Measurements from ENCODE around the gene CLDN6. TPM values are rescaled to one million over a fixed set of nuclear protein-coding genes. Genes with fewer than 3 reads are reported as not detected.
A peak's percentile ranks its signal among the peaks of the same experiment; 100 is the strongest.

The CLDN6 gene
- total and polyA plus RNA-seq, 2 of the 13 experiments (the other 11 are each of a cell fraction or from before 2014, with no cell fraction given): 5.9 to 7.6 TPM

DNA sequence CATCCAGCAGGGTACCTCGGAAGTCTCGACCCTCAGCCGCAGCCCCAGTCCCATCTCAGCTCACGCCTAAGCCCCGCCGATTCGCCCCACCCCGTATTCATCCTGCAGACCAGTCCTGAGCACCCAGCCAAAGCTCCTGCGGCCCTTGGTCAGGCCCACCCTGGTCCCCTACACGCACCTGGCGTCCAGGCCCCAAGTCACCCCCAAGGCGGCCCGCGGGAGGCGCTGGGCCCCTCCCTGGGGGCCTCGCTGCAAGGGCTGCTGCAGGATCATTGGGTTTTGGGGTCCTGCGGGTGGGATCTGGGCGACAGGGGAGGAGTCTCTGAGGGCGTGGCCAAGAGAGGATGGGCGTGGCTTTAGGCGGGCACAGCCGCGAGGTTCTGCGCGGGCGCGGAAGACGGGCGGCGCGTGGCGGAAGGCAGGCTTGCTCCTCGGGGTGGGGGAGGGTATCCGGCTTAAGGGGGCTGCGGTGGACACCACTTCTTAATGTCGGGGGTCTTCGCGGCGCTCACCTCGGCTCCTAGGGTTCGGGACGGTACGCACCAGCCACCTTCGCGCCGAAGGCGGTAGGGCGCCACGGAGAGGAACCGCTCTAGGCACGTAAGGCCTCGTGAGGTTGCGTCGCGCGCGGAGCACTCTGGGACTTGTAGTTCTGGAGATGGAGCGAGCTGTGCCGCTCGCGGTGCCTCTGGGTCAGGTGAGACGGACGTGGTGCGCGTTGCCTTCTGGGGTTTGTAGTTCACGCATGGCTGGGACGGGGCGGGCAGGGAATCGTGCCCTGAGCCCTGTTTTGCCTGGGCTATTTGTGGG is 5.9 kb upstream of the CLDN6 start, which contains the start of the genes HCFC1R1 and THOC6:
Gene HCFC1R1, minus strand, starts transcription at position 274 of the 810 bp plus-strand sequence. Its CDS starts 1 bp downstream, at position 273.
Gene THOC6, plus strand, starts transcription at position 367 of the 810 bp plus-strand sequence. Its CDS starts 292 bp downstream, at position 659.
- intact Hi-C loops (cut with micrococcal nuclease; ENCODE audit: unreplicated experiment): loop anchor here (1.0 kb wide), 1 partner anchor 20 kb away; no protein-coding TSS in a partner anchor
- POLR2A ChIA-PET: interaction anchor here (0.9 to 18.8 kb wide), 17 partner anchors 8 to 272 kb away, joined by 3 to 750 read pairs (median 4); partner anchors contain the start of genes CLDN9, IL32, KREMEN2 and PKMYT1
- peak; percentile 90; the same call in 1 of the 2 replicates for TF ChIP-seq FIP1L1 (IDR thresholded peaks at IDR 0.05; ENCODE audit: borderline replicate concordance, insufficient read depth, low read depth, low read length)
- no peak for TF ChIP-seq SMARCE1 (IDR thresholded peaks at IDR 0.05; ENCODE audit: borderline replicate concordance)
- TF ChIP-seq ZNF136 (CRISPR knock-in tag; IDR thresholded peaks at IDR 0.05; ENCODE audit: low read depth): 0 out of 2 replicates have a peak, but pooled peaks have one; percentile 57
- 0 out of 2 replicates have a peak, but pooled peaks have one; percentile 37 for TF ChIP-seq THYN1 (CRISPR knock-in tag; IDR thresholded peaks at IDR 0.05; ENCODE audit: borderline replicate concordance, low read depth)
- TF ChIP-seq, protein P1, sequence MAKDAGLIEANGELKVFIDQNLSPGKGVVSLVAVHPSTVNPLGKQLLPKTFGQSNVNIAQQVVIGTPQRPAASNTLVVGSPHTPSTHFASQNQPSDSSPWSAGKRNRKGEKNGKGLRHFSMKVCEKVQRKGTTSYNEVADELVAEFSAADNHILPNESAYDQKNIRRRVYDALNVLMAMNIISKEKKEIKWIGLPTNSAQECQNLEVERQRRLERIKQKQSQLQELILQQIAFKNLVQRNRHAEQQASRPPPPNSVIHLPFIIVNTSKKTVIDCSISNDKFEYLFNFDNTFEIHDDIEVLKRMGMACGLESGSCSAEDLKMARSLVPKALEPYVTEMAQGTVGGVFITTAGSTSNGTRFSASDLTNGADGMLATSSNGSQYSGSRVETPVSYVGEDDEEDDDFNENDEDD (CRISPR knock-in tag; IDR thresholded peaks at IDR 0.05; ENCODE audit: borderline replicate concordance): peak; percentile 91; the same call in 1 of the 2 replicates
- TF ChIP-seq FOXA3 (CRISPR knock-in tag; IDR thresholded peaks at IDR 0.05): peak; percentile 64
- peak; percentile 20; the same call in 1 of the 2 replicates for TF ChIP-seq CCDC6 (CRISPR knock-in tag; IDR thresholded peaks at IDR 0.05)
- TF ChIP-seq, protein P2, sequence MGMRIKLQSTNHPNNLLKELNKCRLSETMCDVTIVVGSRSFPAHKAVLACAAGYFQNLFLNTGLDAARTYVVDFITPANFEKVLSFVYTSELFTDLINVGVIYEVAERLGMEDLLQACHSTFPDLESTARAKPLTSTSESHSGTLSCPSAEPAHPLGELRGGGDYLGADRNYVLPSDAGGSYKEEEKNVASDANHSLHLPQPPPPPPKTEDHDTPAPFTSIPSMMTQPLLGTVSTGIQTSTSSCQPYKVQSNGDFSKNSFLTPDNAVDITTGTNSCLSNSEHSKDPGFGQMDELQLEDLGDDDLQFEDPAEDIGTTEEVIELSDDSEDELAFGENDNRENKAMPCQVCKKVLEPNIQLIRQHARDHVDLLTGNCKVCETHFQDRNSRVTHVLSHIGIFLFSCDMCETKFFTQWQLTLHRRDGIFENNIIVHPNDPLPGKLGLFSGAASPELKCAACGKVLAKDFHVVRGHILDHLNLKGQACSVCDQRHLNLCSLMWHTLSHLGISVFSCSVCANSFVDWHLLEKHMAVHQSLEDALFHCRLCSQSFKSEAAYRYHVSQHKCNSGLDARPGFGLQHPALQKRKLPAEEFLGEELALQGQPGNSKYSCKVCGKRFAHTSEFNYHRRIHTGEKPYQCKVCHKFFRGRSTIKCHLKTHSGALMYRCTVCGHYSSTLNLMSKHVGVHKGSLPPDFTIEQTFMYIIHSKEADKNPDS (CRISPR knock-in tag; IDR thresholded peaks at IDR 0.05): no peak
- TF ChIP-seq, protein P3, sequence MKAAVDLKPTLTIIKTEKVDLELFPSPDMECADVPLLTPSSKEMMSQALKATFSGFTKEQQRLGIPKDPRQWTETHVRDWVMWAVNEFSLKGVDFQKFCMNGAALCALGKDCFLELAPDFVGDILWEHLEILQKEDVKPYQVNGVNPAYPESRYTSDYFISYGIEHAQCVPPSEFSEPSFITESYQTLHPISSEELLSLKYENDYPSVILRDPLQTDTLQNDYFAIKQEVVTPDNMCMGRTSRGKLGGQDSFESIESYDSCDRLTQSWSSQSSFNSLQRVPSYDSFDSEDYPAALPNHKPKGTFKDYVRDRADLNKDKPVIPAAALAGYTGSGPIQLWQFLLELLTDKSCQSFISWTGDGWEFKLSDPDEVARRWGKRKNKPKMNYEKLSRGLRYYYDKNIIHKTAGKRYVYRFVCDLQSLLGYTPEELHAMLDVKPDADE (CRISPR knock-in tag; IDR thresholded peaks at IDR 0.05): no peak
- no peak for TF ChIP-seq HMG20B (CRISPR knock-in tag; conservative IDR thresholded peaks at IDR 0.05)
- TF ChIP-seq ZBTB3 (CRISPR knock-in tag; IDR thresholded peaks at IDR 0.05; ENCODE audit: borderline replicate concordance, low read depth): no peak
- TF ChIP-seq JARID2 (CRISPR knock-in tag; IDR thresholded peaks at IDR 0.05; ENCODE audit: insufficient replicate concordance): no peak
- TF ChIP-seq ZNF788 (CRISPR knock-in tag; IDR thresholded peaks at IDR 0.05; ENCODE audit: borderline replicate concordance): peak; percentile 94; the same call in 1 of the 2 replicates
- peak; percentile 84 for TF ChIP-seq KDM5B (CRISPR knock-in tag; IDR thresholded peaks at IDR 0.05; ENCODE audit: borderline replicate concordance)
- no peak for TF ChIP-seq HNF4A (CRISPR knock-in tag; IDR thresholded peaks at IDR 0.05)

More for the DNA sequence above, 5.9 kb upstream of the CLDN6 start, which contains the start of the genes HCFC1R1 and THOC6:
- Histone ChIP-seq H3K27ac (ENCODE audit: extremely low read length, insufficient read depth, low read length) (peak within 1 kb of the TSS; percentile 93), H2AFZ (ENCODE audit: low read length) (no peak within 1 kb of the TSS), H3K27me3 (ENCODE audit: control insufficient read depth in 1 of 2, insufficient read depth in 2 of 2, low read length in 2 of 2) (peaks cover 0 to 4% of the 10 kb centered on the region in 2 experiments; a peak in 3 of 5 replicates), H3K4me2 (ENCODE audit: low read depth, low read length) (peak within 1 kb of the TSS; percentile 85), H3K9ac (ENCODE audit: insufficient read depth, low read depth, low read length) (peak within 1 kb of the TSS; percentile 99), H3K36me3 (replicated peaks in 1 of 2; ENCODE audit: control insufficient read depth in 1 of 2, insufficient read depth in 2 of 2, low read length in 2 of 2) (peaks cover 16 to 17% of the 10 kb centered on the region in 2 experiments; a peak in 4 of 5 replicates), H4K20me1 (ENCODE audit: insufficient read depth, low read length) (peaks cover 31% of the 10 kb centered on the region; the same call in 1 of the 2 replicates), H3K79me2 (ENCODE audit: insufficient read depth, low read length) (peaks cover 5% of the 10 kb centered on the region), H3K9me3 (ENCODE audit: low read length) (no peaks in the 10 kb centered on the region), H3K4me3 (replicated peaks in 1 of 3; ENCODE audit: insufficient read depth in 1 of 3, low read depth in 2 of 3, low read length in 3 of 3) (peak within 1 kb of the TSS; percentile 62 to 93 (median 65)), H3K4me1 (ENCODE audit: insufficient read depth, low read length) (peaks cover 50% of the 10 kb centered on the region)
- peak; percentile 96 for DNase-seq (ENCODE audit: low spot score)
- ATAC-seq: peak; percentile 66
- WGBS (ENCODE audit: low lambda C conversion rate): 0% methylated on average over 16 of the region's 69 CpGs
- CTCF ChIA-PET (ENCODE audit: low intra/inter-chr PET ratio, low total read pairs): no interaction called here
- BruUV-seq (replicated peaks): TSS peak; percentile 41
- in situ Hi-C loops (cut with HindIII; ENCODE audit: extremely low pct_ligation_motif_present, low pct_unique_long_range_greater_than_20kb): no loop called here
- FAIRE-seq: peak; percentile 98
